Upper lobe of left lung (tissue), 6 donors: ENCODE data around the gene MACROD2. TPM values are rescaled to one million over a fixed set of nuclear protein-coding genes. Genes with fewer than 3 reads are reported as not detected.
A peak's percentile ranks its signal among the peaks of the same experiment; 100 is the strongest.

ENCODE experiments used
- ATAC-seq, 2 donors: fragments of 200-7000 bp; cut with Tn5 transposase; one replicate each; pipeline ENCODE4 v1.9.1; 2022; ENCODE audit warnings: mild to moderate bottlenecking in 2 of 2, moderate library complexity in 2 of 2; ENCODE audit not compliant: low FRiP score in 2 of 2
- DNase-seq, 2 donors: peaks; one replicate each; pipeline ENCODE4 v3.0.0-alpha.2; 2019 to 2020
- H3K27ac ChIP-seq, 4 donors: fragments of 200-600 bp; sonication (generic); one replicate each; pipeline ENCODE4 v1.5.1; 2016 to 2019
- H3K27me3 ChIP-seq, 4 donors: fragments of 200-600 bp; sonication (generic); one replicate each; pipeline ENCODE4 v1.5.1; 2017 to 2019
- H3K36me3 ChIP-seq, 4 donors: fragments of 200-600 bp; sonication (generic); one replicate each; pipeline ENCODE4 v1.5.1; 2016 to 2019
- H3K4me1 ChIP-seq, 4 donors: fragments of 200-600 bp; sonication (generic); one replicate each; pipeline ENCODE4 v1.5.1; 2018 to 2019
- H3K4me3 ChIP-seq, 4 donors: fragments of 200-600 bp; sonication (generic); one replicate each; pipeline ENCODE4 v1.5.1; 2017 to 2019; ENCODE audit warnings: mild to moderate bottlenecking in 2 of 4, moderate library complexity in 1 of 4
- H3K9me3 ChIP-seq, 4 donors: fragments of 200-600 bp; sonication (generic); one replicate each; pipeline ENCODE4 v1.5.1; 2018 to 2019
- EP300 ChIP-seq, 4 donors: sonication (generic); formaldehyde crosslinking; IDR thresholded peaks; one replicate each; pipeline ENCODE4 v1.5.1; 2017; ENCODE audit warnings: antibody characterized with exemption in 4 of 4, control low read depth in 2 of 4
- POLR2A ChIP-seq, 4 donors: fragments of 450-650 bp; IDR thresholded peaks; one replicate each; pipeline ENCODE4 v1.5.1; 2016 to 2017; ENCODE audit warnings: antibody characterized with exemption in 4 of 4, mild to moderate bottlenecking in 2 of 4
- POLR2AphosphoS5 ChIP-seq, 2 donors: sonication (generic); formaldehyde crosslinking; IDR thresholded peaks; one replicate each; pipeline ENCODE4 v1.5.1; 2017; ENCODE audit warnings: antibody characterized with exemption in 2 of 2
- WGBS, 2 donors: methylation state at CpG; one replicate each; pipeline ENCODE4 v1.1.5; 2017 to 2018; 5-methylcytosine and 5-hydroxymethylcytosine counted together
- total RNA-seq, 6 donors: library from RNA; depleted of rRNA in 4 of 6; stranded (reverse); fragments of >200 nt in 4 of 6; gene quantifications; one replicate each; pipeline versions ENCODE4 v1.1.0 to v1.2.1, GENCODE V29; 2016 to 2021
- TF ChIP-seq, protein P1 (sequence below), 6 experiments: fragments of 450-650 bp in 4 of 6; fragments of 200-600 bp in 2 of 6; sonication (generic) in 2 of 6; IDR thresholded peaks; one replicate each; pipeline ENCODE4 v1.5.1; 2016 to 2019; ENCODE audit warnings: antibody characterized with exemption in 6 of 6
- donor health status: DM: no; HTN: no; CAD: no; lungs with moderate emphysema.
- donor health status: DM: no; HTN: yes; CAD: no; lungs with severe emphysema.

The MACROD2 gene
- total RNA-seq, 6 donors from 2014 or later, result 20.7 to 84.3 (median 36.3) TPM

DNA sequence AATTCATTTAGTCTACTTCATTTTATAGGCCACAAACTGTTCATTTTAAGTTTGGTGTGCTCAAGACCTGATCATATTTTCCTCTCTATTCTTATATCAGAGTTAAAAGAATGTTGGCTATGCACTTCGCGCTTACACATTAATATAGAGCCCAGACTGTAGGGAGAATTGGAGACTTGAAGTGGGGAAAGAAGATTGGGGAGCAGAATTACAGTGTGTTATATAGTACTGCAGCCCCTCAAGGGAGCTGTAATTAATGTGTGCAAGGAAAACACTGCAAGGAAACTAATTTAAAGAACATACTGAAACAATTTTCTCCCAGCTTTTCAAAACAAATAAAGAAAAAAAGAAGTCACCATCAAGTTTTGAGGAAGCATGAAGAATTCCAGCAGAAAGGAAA lies 914.8 kb downstream of the MACROD2 start:
- Histone ChIP-seq H3K27me3 (no peaks in the 10 kb centered on the region), H3K27ac (no peak overlapping the region), H3K4me3 (no peak overlapping the region), H3K9me3 (no peaks in the 10 kb centered on the region), H3K36me3 (no peaks in the 10 kb centered on the region), H3K4me1 (no peaks in the 10 kb centered on the region)
- ATAC-seq, result no peak
- no peak for DNase-seq
- WGBS, 2 donors, result 78 to 88% methylated on average over 2 of the region's 2 CpGs
- TF ChIP-seq EP300 (IDR thresholded peaks at IDR 0.05), result no peak
- no peak for TF ChIP-seq POLR2A (IDR thresholded peaks at IDR 0.05)
- TF ChIP-seq, protein P1, sequence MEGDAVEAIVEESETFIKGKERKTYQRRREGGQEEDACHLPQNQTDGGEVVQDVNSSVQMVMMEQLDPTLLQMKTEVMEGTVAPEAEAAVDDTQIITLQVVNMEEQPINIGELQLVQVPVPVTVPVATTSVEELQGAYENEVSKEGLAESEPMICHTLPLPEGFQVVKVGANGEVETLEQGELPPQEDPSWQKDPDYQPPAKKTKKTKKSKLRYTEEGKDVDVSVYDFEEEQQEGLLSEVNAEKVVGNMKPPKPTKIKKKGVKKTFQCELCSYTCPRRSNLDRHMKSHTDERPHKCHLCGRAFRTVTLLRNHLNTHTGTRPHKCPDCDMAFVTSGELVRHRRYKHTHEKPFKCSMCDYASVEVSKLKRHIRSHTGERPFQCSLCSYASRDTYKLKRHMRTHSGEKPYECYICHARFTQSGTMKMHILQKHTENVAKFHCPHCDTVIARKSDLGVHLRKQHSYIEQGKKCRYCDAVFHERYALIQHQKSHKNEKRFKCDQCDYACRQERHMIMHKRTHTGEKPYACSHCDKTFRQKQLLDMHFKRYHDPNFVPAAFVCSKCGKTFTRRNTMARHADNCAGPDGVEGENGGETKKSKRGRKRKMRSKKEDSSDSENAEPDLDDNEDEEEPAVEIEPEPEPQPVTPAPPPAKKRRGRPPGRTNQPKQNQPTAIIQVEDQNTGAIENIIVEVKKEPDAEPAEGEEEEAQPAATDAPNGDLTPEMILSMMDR (IDR thresholded peaks at IDR 0.05), result no peak
- no peak for TF ChIP-seq POLR2AphosphoS5 (IDR thresholded peaks at IDR 0.05)

GRCh38 chr20:14913896-14914620 lies 918.7 kb downstream of the MACROD2 start:
- DNase-seq (no peak), ATAC-seq (no peak)
- Histone ChIP-seq H3K4me1 (no peaks in the 10 kb centered on the region), H3K9me3 (no peaks in the 10 kb centered on the region), H3K27ac (no peak overlapping the region), H3K4me3 (no peak overlapping the region), H3K27me3 (no peaks in the 10 kb centered on the region), H3K36me3 (no peaks in the 10 kb centered on the region)
- WGBS, 2 donors, result 73 to 77% methylated on average over 6 of the region's 6 CpGs
- TF ChIP-seq EP300 (IDR thresholded peaks at IDR 0.05), result no peak
- TF ChIP-seq POLR2AphosphoS5 (IDR thresholded peaks at IDR 0.05), result no peak
- TF ChIP-seq, protein P1 (IDR thresholded peaks at IDR 0.05), result no peak
- TF ChIP-seq POLR2A (IDR thresholded peaks at IDR 0.05), result no peak

GRCh38 chr20:14914633-14915032 lies 919.3 kb downstream of the MACROD2 start:
- no peaks in the 10 kb centered on the region for H3K27me3 ChIP-seq
- no peaks in the 10 kb centered on the region for H3K36me3 ChIP-seq
- no peak overlapping the region for H3K4me3 ChIP-seq
- DNase-seq (no peak), ATAC-seq (no peak)
- TF ChIP-seq EP300 (IDR thresholded peaks at IDR 0.05), result no peak
- TF ChIP-seq POLR2A (IDR thresholded peaks at IDR 0.05), result no peak
- TF ChIP-seq POLR2AphosphoS5 (IDR thresholded peaks at IDR 0.05), result no peak
- TF ChIP-seq, protein P1 (IDR thresholded peaks at IDR 0.05), result no peak
- H3K9me3 ChIP-seq, result no peaks in the 10 kb centered on the region
- peaks cover 0 to 4% (median 0%) of the 10 kb centered on the region in 4 donors for H3K4me1 ChIP-seq
- 76 to 81% methylated on average over 2 of the region's 2 CpGs for WGBS, 2 donors
- H3K27ac ChIP-seq, result no peak overlapping the region

GRCh38 chr20:14915356-14915755 lies 920.0 kb downstream of the MACROD2 start:
- Histone ChIP-seq H3K36me3 (no peaks in the 10 kb centered on the region), H3K4me3 (no peak overlapping the region), H3K9me3 (no peaks in the 10 kb centered on the region), H3K27ac (no peak overlapping the region), H3K27me3 (no peaks in the 10 kb centered on the region), H3K4me1 (peaks cover 0 to 9% (median 3%) of the 10 kb centered on the region in 4 donors)
- TF ChIP-seq POLR2AphosphoS5 (IDR thresholded peaks at IDR 0.05) (no peak), POLR2A (IDR thresholded peaks at IDR 0.05) (no peak), EP300 (IDR thresholded peaks at IDR 0.05) (no peak)
- TF ChIP-seq, protein P1 (IDR thresholded peaks at IDR 0.05), result no peak
- ATAC-seq (no peak), DNase-seq (peak in 1 of 2 donors; percentile 50)
- 76 to 82% methylated on average over 8 of the region's 8 CpGs for WGBS, 2 donors
